IMR-90 (cell line): ENCODE results near the gene BMP7. TPM values are rescaled to one million over a fixed set of nuclear protein-coding genes. Genes with fewer than 3 reads are reported as not detected.

Experiments
- ATAC-seq: fragments of 200-7000 bp; cut with Tn5 transposase; 2 replicates; pipeline ENCODE4 v1.9.1; 2020; ENCODE audit warnings: low read depth, mild to moderate bottlenecking, moderate library complexity
- BruUV-seq: library from RNA; stranded (reverse); fragments of 400-500 nt; replicated peaks from 2 replicates; lab custom pipeline; 2021; lab: Mats Ljungman, UMichigan
- CTCF ChIA-PET: fragments of 300-600 bp; formaldehyde crosslinking; extraction: SDS; loops from one replicate; lab custom pipeline; 2021; ENCODE audit warnings: antibody characterized with exemption; lab: Yijun Ruan, JAX
- POLR2A ChIA-PET: fragments of 300-600 bp; sonication (Branson Sonifier 250); formaldehyde crosslinking; loops from one replicate; lab custom pipeline; 2022; ENCODE audit warnings: antibody characterized with exemption; ENCODE audit not compliant: unreplicated experiment; lab: Charles Lee
- DNase-seq: peaks from one replicate; pipeline ENCODE4 v3.0.0; 2013
- H2AFZ ChIP-seq: replicated peaks from 2 replicates; pipeline ENCODE3; 2013; ENCODE audit warnings: low read length, mild to moderate bottlenecking; ENCODE audit not compliant: poor library complexity
- H2AK5ac ChIP-seq: 2 replicates; pipeline ENCODE4 v1.6.1; 2013; ENCODE audit warnings: low read depth, low read length, inconsistent platforms
- H2AK9ac ChIP-seq: replicated peaks from 2 replicates; pipeline ENCODE3; 2013; ENCODE audit warnings: mild to moderate bottlenecking, low read depth, low read length, moderate library complexity; ENCODE audit not compliant: poor library complexity
- H2BK120ac ChIP-seq: 2 replicates; pipeline ENCODE4 v1.6.1; 2013; ENCODE audit warnings: low read depth, low read length, inconsistent platforms
- H2BK15ac ChIP-seq: 3 replicates; pipeline ENCODE4 v1.6.1; 2013; ENCODE audit warnings: low read depth, low read length, inconsistent platforms
- H2BK20ac ChIP-seq: 2 replicates; pipeline ENCODE4 v1.6.1; 2013; ENCODE audit warnings: low read depth, mild to moderate bottlenecking, inconsistent platforms, low read length, moderate library complexity
- H2BK5ac ChIP-seq: 2 replicates; pipeline ENCODE4 v1.6.1; 2013; ENCODE audit warnings: mild to moderate bottlenecking, low read depth, low read length, inconsistent platforms; ENCODE audit not compliant: poor library complexity, severe bottlenecking
- H3K14ac ChIP-seq: replicated peaks from 2 replicates; pipeline ENCODE4 v1.6.1; 2013; ENCODE audit warnings: low read depth, low read length, inconsistent platforms
- H3K18ac ChIP-seq: 2 replicates; pipeline ENCODE4 v1.6.1; 2013; ENCODE audit warnings: low read depth, low read length, control low read depth
- H3K23ac ChIP-seq: 2 replicates; pipeline ENCODE4 v1.6.1; 2013; ENCODE audit warnings: low read depth, low read length, inconsistent platforms
- H3K27ac ChIP-seq: 2 replicates; pipeline ENCODE4 v1.5.1; 2013; ENCODE audit warnings: mild to moderate bottlenecking, control low read depth, low read length; ENCODE audit not compliant: insufficient read depth
- H3K27me3 ChIP-seq: 2 replicates; pipeline ENCODE4 v1.6.1; 2013; ENCODE audit warnings: low read length; ENCODE audit not compliant: control insufficient read depth, insufficient read depth
- H3K36me3 ChIP-seq: 2 replicates; pipeline ENCODE4 v1.6.1; 2013; ENCODE audit warnings: low read length, mixed read lengths; ENCODE audit not compliant: control insufficient read depth, insufficient read depth
- H3K4ac ChIP-seq: 2 replicates; pipeline ENCODE4 v1.6.1; 2013; ENCODE audit warnings: low read depth, low read length, inconsistent platforms
- H3K4me1 ChIP-seq: 2 replicates; pipeline ENCODE4 v1.6.1; 2013; ENCODE audit warnings: low read length, mixed read lengths; ENCODE audit not compliant: control insufficient read depth, insufficient read depth
- H3K4me2 ChIP-seq: 2 replicates; pipeline ENCODE4 v1.6.1; 2013; ENCODE audit warnings: low read depth, mild to moderate bottlenecking, control low read depth, low read length, moderate library complexity
- H3K4me3 ChIP-seq: 2 replicates; pipeline ENCODE4 v1.5.1; 2013; ENCODE audit warnings: low read depth, mild to moderate bottlenecking, control low read depth, low read length, moderate library complexity; ENCODE audit not compliant: insufficient read depth
- H3K56ac ChIP-seq: 2 replicates; pipeline ENCODE4 v1.6.1; 2013; ENCODE audit warnings: low read length, inconsistent platforms; ENCODE audit not compliant: insufficient read depth; ENCODE audit errors: extremely low read depth
- H3K79me1 ChIP-seq, 2 experiments: 2 replicates each; pipeline ENCODE4 v1.6.1; 2013; ENCODE audit warnings: low read length in 2 of 2, inconsistent platforms in 1 of 2, low read depth in 1 of 2
- H3K9ac ChIP-seq: 2 replicates; pipeline ENCODE4 v1.6.1; 2013; ENCODE audit warnings: low read depth, low read length, control low read depth
- H3K9me1 ChIP-seq: 2 replicates; pipeline ENCODE4 v1.6.1; 2013; ENCODE audit warnings: low read length, inconsistent platforms; ENCODE audit not compliant: insufficient read depth
- H3K9me3 ChIP-seq: 2 replicates; pipeline ENCODE4 v1.6.1; 2013; ENCODE audit warnings: low read length; ENCODE audit not compliant: control insufficient read depth, insufficient read depth
- H4K20me1 ChIP-seq: 2 replicates; pipeline ENCODE4 v1.6.1; 2013; ENCODE audit warnings: low read length, inconsistent platforms; ENCODE audit not compliant: insufficient read depth
- H4K5ac ChIP-seq: 2 replicates; pipeline ENCODE4 v1.6.1; 2013; ENCODE audit warnings: mild to moderate bottlenecking, low read depth, low read length, control low read depth
- H4K8ac ChIP-seq, 2 experiments: 2 replicates each; pipeline ENCODE4 v1.6.1; 2013; ENCODE audit warnings: low read depth in 2 of 2, low read length in 2 of 2, control low read depth in 1 of 2, inconsistent platforms in 1 of 2
- H4K91ac ChIP-seq: 2 replicates; pipeline ENCODE4 v1.6.1; 2013; ENCODE audit warnings: low read depth, low read length, inconsistent platforms; ENCODE audit not compliant: insufficient read depth
- BHLHE40 ChIP-seq: fragments of 150-350 bp; IDR thresholded peaks from 2 replicates; pipeline ENCODE4 v1.6.1; 2016; ENCODE audit warnings: mild to moderate bottlenecking, low read depth, low read length
- CEBPB ChIP-seq: IDR thresholded peaks from 2 replicates; pipeline ENCODE4 v1.6.1; 2012; ENCODE audit warnings: low read depth, low read length, improper control_type of control experiment
- CHD1 ChIP-seq: IDR thresholded peaks from 2 replicates; pipeline ENCODE4 v1.6.1; 2012; ENCODE audit warnings: low read depth, low read length, improper control_type of control experiment
- ELK1 ChIP-seq: fragments of 150-350 bp; IDR thresholded peaks from 2 replicates; pipeline ENCODE4 v1.6.1; 2016; ENCODE audit warnings: low read depth, mild to moderate bottlenecking, low read length, moderate library complexity, borderline replicate concordance
- FOS ChIP-seq: fragments of 150-350 bp; IDR thresholded peaks from 2 replicates; pipeline ENCODE4 v1.6.1; 2016; ENCODE audit warnings: low read depth, low read length
- MAFK ChIP-seq: IDR thresholded peaks from 2 replicates; pipeline ENCODE4 v1.6.1; 2012; ENCODE audit warnings: low read depth, low read length, improper control_type of control experiment
- MAZ ChIP-seq: IDR thresholded peaks from 2 replicates; pipeline ENCODE4 v1.6.1; 2012; ENCODE audit warnings: low read depth, mild to moderate bottlenecking, low read length, improper control_type of control experiment, moderate library complexity, borderline replicate concordance
- MXI1 ChIP-seq: IDR thresholded peaks from 2 replicates; pipeline ENCODE4 v1.6.1; 2012; ENCODE audit warnings: low read depth, mild to moderate bottlenecking, low read length, moderate library complexity, borderline replicate concordance
- NFE2L2 ChIP-seq: fragments of 150-350 bp; IDR thresholded peaks from 2 replicates; pipeline ENCODE4 v1.6.1; 2016; ENCODE audit warnings: low read depth, mild to moderate bottlenecking, low read length
- POLR2A ChIP-seq: IDR thresholded peaks from 2 replicates; pipeline ENCODE4 v1.6.1; 2012; ENCODE audit warnings: mild to moderate bottlenecking, low read depth, low read length
- RAD21 ChIP-seq: IDR thresholded peaks from 2 replicates; pipeline ENCODE4 v1.6.1; 2012; ENCODE audit warnings: low read length, improper control_type of control experiment
- RCOR1 ChIP-seq: IDR thresholded peaks from 2 replicates; pipeline ENCODE4 v1.6.1; 2012; ENCODE audit warnings: mild to moderate bottlenecking, low read length, improper control_type of control experiment; ENCODE audit not compliant: insufficient replicate concordance
- SMC3 ChIP-seq: fragments of 150-350 bp; IDR thresholded peaks from 2 replicates; pipeline ENCODE4 v1.6.1; 2016; ENCODE audit warnings: low read depth, mild to moderate bottlenecking, antibody characterized with exemption, low read length, moderate library complexity
- USF2 ChIP-seq: fragments of 150-350 bp; IDR thresholded peaks from 2 replicates; pipeline ENCODE4 v1.6.1; 2017; ENCODE audit warnings: mild to moderate bottlenecking, antibody characterized with exemption, low read length, low read depth
- whole genome bisulfite sequencing, 2 experiments: methylation state at CpG; one replicate each; pipeline versions ENCODE4 v1.1.5 to v1.1.7; 2013; ENCODE audit warnings: missing lambda C conversion rate in 2 of 2; ENCODE audit not compliant: insufficient read length in 1 of 2; ENCODE audit errors: extremely low coverage in 2 of 2; 5-methylcytosine and 5-hydroxymethylcytosine counted together
- dilution Hi-C: fragments of 300-500 bp; cut with HindIII; formaldehyde crosslinking; loops from one replicate; pipeline ENCODE4 v1.14.3; 2018; ENCODE audit warnings: low sequenced_read_pairs; ENCODE audit not compliant: unreplicated experiment
- in situ Hi-C: fragments of 300-500 bp; cut with MboI; formaldehyde crosslinking; loops from 3 replicates; pipeline ENCODE4 v1.14.3; 2019; ENCODE audit warnings: low sequenced_read_pairs, inconsistent platforms, mixed read lengths
- intact Hi-C: fragments of 100-400 bp; cut with micrococcal nuclease; formaldehyde crosslinking; loops from 2 replicates; pipeline ENCODE4 v1.10.0; 2022
- polyA plus RNA-seq, 3 experiments: library from polyadenylated mRNA; depleted of rRNA; stranded (reverse); fragments of >200 nt; gene quantifications; 2 replicates each; pipeline ENCODE4 v1.2.3, GENCODE V29; 2012; ENCODE audit warnings: low replicate concordance in 1 of 3
- total RNA-seq: library from RNA; depleted of rRNA; stranded (reverse); fragments of >200 nt; gene quantifications from 2 replicates; pipeline ENCODE4 v1.2.3, GENCODE V29; 2012
- TF ChIP-seq, protein P1 (sequence below): conservative IDR thresholded peaks from 2 replicates; pipeline ENCODE4 v1.5.1; 2012; ENCODE audit warnings: mild to moderate bottlenecking, low read depth, low read length, improper control_type of control experiment

Gene BMP7
- total and polyA plus RNA-seq, 2 of the 4 experiments (the other 2 are of a cell fraction), result not detected

- H3K4ac ChIP-seq, result no peak overlapping the region
- no peak overlapping the region for H3K18ac ChIP-seq
- BruUV-seq, result no TSS peak
- no peak overlapping the region for H3K4me3 ChIP-seq
- ChIA-PET CTCF (no interaction called here), POLR2A (no interaction called here)
- H3K14ac ChIP-seq, result no peak overlapping the region
- no peak overlapping the region for H2AK5ac ChIP-seq
- no peak overlapping the region for H2BK5ac ChIP-seq
- H2BK120ac ChIP-seq, result no peak overlapping the region
- 85% methylated on average over 7 of the region's 23 CpGs; no CpG with 5 or more reads in 1 of the 2 experiments for WGBS, 2 experiments
- H2BK20ac ChIP-seq, result no peak overlapping the region
- H3K56ac ChIP-seq, result no peak overlapping the region
- no peak overlapping the region for H3K23ac ChIP-seq
- no peaks in the 10 kb centered on the region for H3K36me3 ChIP-seq
- H2AFZ ChIP-seq, result no peak overlapping the region
- no peaks in the 10 kb centered on the region for H4K20me1 ChIP-seq
- H3K4me2 ChIP-seq, result no peak overlapping the region
- intact Hi-C loops (no loop called here), dilution Hi-C loops (no loop called here), in situ Hi-C loops (no loop called here)
- no peaks in the 10 kb centered on the region for H3K27me3 ChIP-seq
- H3K9me1 ChIP-seq, result no peaks in the 10 kb centered on the region
- H3K79me1 ChIP-seq, result no peaks in the 10 kb centered on the region
- no peak overlapping the region for H4K91ac ChIP-seq
- H3K4me1 ChIP-seq, result no peaks in the 10 kb centered on the region; the same call in 1 of the 2 replicates
- DNase-seq (no peak), ATAC-seq (no peak)
- no peak overlapping the region for H2AK9ac ChIP-seq
- H4K8ac ChIP-seq, result no peak overlapping the region
- no peak overlapping the region for H4K5ac ChIP-seq
- H3K27ac ChIP-seq, result no peak overlapping the region
- no peak overlapping the region for H2BK15ac ChIP-seq
- no peak overlapping the region for H3K9ac ChIP-seq
- H3K9me3 ChIP-seq, result peaks cover 8% of the 10 kb centered on the region
- TF ChIP-seq RAD21, result no peak
- no peak for TF ChIP-seq USF2
- no peak for TF ChIP-seq FOS
- TF ChIP-seq CHD1, result no peak
- no peak for TF ChIP-seq MAFK
- TF ChIP-seq MAZ, result no peak
- TF ChIP-seq RCOR1, result no peak
- no peak for TF ChIP-seq BHLHE40
- TF ChIP-seq POLR2A, result no peak
- TF ChIP-seq NFE2L2, result no peak
- no peak for TF ChIP-seq CEBPB
- TF ChIP-seq SMC3, result no peak
- TF ChIP-seq ELK1, result no peak
- TF ChIP-seq, protein P1, sequence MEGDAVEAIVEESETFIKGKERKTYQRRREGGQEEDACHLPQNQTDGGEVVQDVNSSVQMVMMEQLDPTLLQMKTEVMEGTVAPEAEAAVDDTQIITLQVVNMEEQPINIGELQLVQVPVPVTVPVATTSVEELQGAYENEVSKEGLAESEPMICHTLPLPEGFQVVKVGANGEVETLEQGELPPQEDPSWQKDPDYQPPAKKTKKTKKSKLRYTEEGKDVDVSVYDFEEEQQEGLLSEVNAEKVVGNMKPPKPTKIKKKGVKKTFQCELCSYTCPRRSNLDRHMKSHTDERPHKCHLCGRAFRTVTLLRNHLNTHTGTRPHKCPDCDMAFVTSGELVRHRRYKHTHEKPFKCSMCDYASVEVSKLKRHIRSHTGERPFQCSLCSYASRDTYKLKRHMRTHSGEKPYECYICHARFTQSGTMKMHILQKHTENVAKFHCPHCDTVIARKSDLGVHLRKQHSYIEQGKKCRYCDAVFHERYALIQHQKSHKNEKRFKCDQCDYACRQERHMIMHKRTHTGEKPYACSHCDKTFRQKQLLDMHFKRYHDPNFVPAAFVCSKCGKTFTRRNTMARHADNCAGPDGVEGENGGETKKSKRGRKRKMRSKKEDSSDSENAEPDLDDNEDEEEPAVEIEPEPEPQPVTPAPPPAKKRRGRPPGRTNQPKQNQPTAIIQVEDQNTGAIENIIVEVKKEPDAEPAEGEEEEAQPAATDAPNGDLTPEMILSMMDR, result no peak
- no peak for TF ChIP-seq MXI1
Measured at GRCh38 chr20:57210054-57210910, 56.2 kb downstream of the BMP7 start.
